ENCODE data around the gene TMEM272.

TMEM272 gene, protein sequence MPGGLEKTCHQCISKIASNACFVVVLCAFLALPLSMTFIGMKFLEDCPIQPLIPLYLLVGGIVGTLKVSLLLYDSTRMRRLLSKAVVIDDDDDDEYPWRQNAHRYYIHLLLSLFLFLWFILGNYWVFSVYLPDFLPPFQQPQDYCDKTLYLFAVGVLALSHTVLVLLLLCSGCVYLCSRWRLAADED

DNA sequence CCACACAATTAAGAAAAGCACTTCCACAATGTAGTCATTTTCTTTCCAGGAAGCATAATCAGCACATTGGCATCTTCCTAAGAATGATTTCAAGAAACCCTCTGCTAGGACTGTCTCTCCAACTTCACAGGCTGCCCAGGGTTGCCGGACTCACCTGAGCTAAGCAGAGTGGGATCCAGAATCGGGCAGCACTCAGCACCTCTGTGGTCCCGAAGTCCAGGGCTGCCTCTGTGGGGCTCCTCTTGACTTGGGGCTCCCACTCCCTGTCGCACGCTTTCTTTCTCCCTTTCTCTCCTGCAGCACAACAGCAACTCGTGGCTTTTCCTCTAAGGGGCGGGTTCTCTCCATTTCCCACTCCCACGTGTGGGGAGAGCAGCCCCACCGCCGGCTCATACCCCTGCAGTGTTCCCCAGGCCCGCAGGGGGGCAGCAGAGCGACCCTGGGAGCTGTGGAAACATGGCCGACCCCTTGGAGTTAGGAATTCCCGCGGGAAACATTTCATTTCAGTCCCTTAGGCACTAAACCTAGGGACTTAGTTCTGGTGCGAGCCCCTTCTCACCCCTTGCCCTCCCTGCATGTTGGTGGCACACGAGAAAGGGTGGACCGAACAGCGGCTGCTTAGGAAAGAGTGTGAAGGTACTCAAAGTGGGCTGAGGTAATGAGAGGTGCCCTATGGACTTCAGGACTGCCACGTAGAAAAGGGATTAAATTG, at the start of gene TMEM272:
TSS of gene TMEM272 (minus strand) at position 316 of the 712 bp plus-strand sequence. CDS start 6,647 bp downstream, outside the sequence.
- DNase-seq, result peak; percentile 65

DNA sequence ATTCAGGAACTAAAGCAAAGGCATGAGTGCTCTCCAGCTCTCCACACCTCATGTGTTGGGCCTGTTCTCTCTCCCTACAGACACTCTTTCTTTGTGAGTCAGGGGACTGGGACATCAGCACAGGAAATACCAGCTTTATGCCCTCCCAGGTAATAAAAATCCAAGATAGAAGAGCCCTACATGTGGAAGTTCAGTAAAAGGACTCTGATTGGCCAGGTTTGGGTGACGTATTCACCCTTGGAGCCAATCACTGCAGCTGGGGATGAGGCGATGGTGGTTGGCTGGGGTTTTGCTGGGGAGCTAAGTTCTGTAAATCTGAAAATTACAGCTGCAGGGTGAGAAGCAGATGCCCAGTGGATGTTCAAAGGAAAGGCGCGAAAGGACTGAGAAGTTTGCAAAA, 49.3 kb upstream of the TMEM272 start:
- DNase-seq, result no peak

DNA sequence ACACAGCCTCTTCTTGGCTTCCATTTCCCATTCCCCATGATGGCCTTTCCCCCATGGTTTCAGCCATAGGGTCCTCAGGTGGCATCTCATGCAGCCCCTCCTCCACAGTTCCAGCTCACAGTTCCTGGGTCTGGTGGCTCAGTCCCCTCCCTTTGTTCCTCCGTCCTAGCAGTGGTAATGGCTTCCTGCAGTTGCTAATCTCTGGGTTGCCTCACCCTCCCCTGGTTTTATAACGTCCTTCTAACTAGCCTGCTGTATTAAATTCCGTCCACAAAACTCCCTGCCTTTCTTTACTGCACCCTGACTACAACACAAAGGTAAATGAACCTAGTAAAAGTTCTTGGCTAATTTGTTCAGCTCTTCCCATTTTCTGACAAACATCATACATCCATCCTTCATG, 47.7 kb upstream of the TMEM272 start:
- no peak for DNase-seq

DNA sequence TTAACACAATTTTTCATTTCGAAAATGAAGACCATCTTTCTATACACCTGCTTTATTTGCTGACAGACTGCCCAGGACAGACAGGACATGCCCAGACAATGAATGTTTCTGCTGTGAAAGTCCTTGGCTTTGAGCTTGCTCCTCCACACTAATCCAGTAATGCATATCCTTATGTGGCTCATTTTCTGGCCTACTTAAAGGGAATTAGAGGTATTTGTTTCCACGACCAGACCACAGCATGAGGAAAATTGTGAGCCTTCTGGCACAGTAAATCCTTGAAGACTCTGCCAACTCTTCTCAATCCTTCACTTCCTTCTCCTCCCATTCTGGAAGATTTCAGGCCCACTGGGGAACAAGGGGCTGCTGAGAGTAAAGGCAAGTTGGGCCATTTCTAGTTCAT, 42.5 kb upstream of the TMEM272 start:
- no peak for DNase-seq

DNA sequence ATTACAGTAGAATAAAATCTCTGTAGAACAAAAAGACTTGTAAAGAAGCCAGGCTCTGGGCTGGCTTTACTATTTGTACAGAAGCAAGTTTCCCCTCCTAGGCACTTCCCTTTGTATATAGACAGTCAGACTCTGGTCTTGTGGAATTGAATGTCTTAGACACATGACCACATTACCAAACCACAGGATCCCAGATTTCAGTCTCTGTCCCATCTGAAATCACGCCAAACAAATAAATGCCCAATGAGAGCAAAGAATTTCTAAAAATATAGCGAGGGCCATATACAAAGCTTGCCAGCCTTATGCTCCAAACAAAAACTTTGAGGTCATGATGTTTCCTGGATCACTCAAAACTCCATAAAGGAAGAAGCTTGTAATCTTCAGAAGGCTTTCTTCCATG, 40.7 kb upstream of the TMEM272 start:
- no peak for DNase-seq

DNA sequence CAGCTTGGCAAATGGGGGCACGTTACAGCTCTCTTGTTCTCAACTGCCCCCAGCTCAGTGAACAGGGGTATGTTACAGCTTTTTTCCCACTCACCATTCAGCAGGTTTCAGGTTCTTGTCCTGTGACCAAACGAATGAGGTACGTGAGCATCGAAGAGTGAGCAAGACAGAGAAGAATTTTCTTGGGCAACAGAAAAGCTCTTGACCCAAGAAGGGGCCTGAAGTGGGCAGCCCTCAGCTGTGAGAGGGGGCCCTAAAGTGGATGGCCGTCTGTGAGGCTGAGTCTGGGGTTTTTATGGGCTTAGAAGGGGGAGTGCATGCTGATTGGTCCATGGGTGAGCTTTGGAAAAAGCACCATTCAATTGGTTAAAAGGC, 38.2 kb upstream of the TMEM272 start:
- no peak for DNase-seq

DNA sequence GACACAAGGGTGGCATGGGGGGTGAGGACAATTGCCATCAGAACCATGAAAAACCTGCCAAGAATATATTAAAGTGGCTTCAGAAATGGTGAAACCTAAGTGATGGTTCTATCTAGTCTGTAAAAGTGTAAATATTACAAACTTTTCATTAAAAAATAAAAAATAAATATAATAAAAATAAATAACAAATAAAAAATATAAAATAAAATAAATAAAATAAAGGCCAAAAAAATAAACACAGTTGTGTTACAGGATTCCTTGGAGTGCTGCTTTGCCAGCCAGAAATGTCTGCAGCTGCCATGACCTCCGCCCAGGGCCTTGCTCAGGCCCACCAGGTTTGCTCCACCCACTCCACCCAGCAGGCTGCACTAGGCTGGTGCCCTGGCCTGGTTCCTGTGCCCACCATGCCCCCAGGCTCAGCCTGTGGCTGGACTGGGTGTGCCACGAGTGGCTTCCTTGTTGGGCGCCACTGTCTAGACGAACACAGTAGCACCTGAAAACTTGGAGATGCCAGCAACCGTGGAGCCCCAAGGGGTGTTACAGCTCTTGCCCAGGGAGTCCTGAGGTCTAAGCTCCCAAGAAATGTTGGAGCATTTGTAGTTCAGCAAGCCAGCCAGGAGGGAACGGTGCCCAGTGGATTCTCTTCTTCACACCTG, 37.7 kb upstream of the TMEM272 start:
- DNase-seq, result no peak

DNA sequence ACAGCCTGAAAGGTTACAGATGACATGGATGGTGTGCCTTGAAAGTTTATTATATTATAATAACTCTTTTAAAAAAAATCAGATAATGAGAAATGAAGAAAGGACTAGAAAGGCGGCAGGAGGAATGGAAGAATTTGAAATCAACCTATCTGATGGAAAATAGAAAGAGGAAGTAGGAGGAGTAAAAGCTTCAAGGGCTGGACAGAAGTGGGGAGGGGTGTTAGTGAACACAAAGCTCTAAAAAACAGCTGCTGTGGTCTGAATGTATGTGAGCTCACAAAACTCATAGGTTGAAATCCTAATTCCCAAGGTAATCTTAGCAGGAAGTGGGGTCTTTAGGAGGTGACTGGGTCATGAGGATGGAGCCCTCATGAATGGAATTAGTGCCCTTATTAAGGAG, 36.3 kb upstream of the TMEM272 start:
- DNase-seq, result no peak

DNA sequence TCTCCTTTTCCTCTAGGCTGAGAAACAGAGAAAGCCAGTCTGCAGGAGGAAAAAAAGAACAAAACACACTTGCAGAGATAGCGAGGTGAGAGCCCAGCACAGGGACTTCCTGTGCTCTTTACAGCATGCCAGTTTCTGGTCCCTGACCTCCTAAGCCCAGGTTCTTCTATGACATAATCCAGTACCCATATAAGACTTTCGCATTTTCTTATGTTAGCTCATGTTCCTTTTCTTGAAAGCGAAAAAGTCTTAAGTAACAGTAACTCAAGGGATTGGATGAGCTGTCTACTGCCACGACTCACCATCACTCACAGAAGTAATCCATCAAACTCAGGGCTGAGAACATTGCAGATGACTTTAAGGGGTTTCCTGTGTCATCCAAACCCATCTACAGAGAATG, 34.2 kb upstream of the TMEM272 start:
- no peak for DNase-seq

DNA sequence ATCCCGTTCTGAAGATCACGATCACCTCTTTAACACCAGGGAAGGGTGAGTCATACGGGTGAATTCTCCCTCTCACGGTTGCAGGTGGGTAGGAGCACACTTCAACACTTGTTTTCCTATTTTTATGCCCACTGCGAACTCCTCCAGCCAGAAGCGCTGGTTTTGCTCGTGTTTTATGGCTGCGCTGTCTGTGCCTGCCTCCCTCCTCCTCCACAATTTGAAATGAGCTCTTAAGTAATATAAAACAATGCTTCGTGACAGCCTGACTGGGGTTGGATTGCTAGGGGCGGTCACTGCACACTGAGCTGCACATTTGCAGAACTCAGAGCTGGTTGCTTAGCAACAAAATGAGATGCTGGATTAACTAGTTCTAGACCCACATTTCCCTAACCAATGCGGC, 29.7 kb upstream of the TMEM272 start:
- DNase-seq, result no peak

DNA sequence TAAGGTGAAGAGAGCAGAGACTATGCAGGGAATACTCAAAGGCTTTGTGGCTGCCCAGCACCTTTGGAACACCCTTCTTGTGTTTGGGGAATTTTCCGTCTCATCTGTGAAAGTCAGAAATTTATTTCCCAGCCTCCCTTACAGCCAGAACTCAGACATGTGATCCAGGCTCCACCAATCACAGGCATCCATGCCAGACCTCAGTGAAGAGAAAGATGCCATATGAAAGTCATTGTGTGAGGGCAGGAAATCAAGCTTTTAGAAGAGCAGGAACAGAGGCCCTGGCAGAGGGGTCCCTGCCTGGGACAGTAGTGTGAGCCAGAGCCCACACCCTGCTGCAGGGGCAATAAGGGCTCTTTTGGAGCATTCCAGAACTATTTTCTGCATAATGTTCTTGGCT, 28.9 kb upstream of the TMEM272 start:
- no peak for DNase-seq

DNA sequence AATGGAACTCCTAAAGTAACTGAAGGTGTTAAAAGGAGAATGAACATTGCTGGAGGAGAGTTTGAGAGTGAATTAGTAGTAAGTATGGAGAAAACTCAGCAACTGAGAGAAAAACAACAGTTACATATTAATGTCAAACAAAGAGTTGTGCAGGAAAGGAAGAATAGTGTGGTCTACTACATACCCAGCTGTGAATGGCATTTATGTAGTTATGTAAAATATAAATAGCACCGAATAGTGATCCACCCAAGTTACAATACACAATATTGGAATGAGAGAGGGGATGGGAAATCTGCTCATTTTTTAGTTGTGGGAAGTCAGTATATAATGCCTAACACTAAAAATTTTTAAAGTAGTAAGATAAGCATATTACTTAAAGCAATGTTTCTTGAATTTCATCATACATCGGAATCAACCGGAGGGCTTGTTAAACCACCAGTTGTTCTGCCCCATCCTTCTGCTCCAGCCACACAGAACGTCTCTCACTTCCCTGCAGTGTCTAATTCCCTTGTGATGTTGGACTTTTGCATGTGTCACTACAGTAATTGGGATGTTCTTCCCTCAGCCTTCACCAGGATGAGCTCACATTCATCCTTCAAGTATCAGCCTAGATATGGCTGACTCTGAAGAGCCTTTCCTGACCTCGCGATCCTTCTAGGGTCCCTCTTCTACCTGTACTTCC, 28.3 kb upstream of the TMEM272 start:
- no peak for DNase-seq

DNA sequence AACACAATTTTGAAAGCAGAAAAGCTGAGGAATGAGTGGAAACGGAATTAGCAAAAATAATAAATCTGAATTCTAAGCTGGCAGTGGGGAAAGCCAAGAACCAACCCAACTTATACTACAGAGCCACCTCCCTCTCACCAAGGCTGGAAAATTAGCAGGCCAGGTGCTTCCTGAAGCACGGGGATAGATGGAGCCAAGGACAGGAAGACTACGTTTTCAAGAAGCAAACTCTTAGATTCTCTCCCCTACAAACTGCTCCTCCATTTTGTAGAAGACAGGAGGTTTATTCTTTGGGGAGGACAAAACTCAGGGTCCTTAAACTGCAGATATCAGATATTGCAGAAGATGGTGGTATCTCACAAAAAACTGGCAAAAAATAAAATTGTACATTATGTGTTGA, 25.6 kb upstream of the TMEM272 start:
- DNase-seq, result no peak

DNA sequence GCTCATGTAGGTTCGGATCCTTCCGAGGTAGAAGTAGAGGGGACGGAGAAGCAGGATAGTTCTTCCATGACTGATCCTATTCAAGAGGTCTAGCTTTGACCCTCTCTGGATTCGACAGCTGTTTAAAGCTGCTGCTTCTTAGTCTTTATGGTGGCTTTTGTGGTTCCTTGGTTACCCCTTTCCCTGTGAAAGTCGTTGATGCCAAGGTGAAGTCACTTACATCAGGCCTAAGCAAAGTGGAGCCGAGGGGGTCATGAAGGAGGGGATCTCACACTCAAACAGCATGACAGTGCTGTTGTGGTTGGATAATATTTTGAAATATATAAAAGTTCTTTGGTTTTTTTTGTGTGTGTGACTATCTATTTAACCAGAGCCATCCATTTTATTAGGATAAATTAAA, 24.9 kb upstream of the TMEM272 start:
- DNase-seq, result no peak

DNA sequence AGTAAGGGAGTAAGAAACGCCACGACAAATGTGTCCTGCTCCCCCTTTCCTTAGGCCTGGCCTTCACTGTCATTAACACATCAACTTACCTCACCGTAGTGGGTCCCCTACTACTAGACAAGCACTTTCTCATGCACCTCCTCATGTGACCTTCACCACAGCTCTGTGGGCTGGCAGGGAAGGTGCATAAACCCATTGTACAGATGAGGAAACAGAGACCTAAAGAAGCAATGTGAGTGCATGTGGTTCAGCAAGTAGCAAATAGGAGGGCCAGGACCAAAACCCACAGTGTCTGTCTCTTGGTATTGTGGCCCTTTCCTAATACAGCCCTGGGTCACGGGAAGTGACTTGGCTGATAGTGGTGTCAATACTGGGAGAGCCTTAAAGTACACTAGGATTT, 22.1 kb upstream of the TMEM272 start:
- DNase-seq, result no peak

DNA sequence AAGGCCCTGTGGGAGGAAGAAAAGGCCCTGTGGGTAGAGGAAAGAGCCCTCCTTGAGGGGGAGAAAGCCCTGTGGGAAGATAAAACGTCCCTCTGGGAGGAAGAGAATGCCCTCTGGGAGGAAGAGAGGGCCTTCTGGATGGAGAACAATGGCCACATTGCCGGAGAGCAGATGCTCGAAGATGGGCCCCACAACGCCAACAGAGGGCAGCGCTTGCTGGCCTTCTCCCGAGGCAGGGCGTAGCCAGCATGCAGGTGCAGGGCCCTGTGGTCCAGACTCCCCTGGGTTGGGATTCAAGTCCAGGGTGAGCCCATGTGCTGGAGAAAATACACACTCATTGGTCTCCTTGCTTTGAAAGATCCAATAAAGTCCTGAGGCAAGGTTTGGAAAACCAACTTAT, 20.9 kb upstream of the TMEM272 start:
- no peak for DNase-seq

DNA sequence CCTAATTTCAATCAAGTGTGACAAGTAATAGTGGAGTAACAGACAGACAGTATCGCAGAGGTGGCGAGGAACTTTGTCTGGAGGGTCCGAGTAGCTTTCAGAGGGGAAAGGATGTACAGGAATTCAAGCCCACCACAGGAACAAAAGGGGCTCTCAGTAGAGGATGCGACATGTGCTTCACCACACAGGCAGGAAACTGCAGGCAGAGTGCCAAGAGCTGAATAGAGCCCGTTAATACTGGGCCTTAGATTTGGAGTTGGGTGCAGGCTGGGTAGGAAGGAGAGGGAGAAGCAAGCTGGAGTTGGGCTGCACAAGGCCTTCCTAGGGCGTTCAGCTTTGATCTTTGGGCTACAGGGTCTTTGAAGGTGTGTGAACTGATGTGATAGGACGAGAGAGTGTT, 18.0 kb upstream of the TMEM272 start:
- no peak for DNase-seq

DNA sequence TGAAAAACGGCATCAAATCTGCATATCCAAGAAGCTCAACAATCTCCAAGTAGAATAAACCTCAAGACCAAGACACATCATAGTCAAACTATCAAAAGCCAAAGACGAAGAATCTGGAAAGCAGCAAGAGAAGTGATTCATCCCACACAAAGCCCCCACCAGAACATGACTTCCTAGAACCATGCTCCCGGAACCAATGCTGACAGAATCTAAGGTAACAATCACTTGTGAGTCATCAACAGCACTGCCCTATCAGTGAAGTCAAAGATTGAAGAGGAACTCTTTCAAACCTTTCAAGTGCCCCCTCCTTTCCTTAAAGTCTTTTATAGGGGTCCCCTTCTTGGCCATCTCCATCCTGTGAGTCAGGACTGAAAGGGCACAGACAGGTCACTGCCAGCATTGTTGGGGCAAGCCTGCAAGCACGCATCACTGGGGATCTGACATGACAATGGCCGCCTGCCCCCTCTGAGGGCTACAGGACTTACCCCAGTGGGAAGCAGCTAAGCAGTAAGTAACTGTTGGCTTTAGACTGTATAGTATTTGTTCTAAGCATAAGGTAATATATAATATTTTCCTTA, 16.8 kb upstream of the TMEM272 start, which contains the start of gene CCDC70:
TSS of gene CCDC70 (plus strand) at position 247 of the 578 bp plus-strand sequence. CDS start 3,443 bp downstream, outside the sequence.
- DNase-seq, result peak; percentile 49

DNA sequence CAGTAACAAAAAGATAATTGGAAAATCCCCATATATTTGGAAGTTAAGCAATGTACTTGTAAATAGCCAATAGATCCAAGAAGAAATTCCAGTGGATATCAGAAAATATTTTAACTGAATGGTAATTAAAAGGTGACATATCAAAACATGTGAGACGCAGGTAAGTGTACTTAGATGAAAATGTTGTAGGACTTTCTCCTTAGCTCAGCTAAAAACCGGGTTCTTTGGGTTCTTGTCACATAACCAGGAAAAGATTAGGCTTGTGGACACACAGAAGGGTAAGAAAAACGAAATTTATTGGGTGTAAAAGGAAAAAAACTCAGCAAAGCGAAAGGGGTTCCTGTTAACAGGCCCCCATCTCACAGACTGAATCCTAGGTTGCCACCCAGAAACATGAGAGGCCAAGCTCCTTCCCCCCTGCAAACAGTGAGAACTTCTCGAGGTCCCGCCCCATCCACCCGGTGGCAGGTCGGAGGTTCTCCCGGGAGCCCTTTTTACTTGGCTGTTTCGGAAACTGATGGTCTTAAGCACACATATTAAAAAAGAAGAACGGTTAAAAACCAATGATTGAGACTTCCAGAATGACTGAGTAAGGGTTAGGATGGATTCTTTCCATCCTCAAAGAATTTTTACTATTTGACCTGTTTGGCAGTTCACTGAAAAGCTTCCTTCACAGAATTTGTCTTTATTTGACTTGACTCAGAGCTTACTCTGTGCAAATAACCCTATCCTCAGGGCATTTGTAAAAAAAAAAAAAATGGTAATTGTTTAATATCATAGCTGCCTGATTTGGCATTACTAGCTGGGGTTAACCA, 13.7 kb upstream of the TMEM272 start:
- no peak for DNase-seq

DNA sequence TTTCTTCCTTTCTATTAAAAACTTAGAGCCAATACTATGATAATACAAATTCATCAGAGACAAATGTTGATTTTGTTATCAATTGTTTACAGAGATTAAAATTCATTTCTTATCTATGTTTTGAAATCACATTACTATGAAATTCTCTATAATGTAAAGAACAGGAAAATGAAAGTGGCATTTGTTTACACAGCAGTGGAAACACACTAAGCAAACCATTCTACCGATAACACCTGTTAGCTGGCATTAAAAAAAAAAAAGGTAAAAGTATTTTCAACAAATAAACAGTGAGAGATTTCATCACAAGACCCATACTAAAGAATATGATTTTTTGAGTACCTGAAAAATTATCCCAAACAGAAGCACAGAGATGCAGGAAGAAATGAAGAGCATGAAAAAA, 12.0 kb upstream of the TMEM272 start:
- DNase-seq, result no peak

DNA sequence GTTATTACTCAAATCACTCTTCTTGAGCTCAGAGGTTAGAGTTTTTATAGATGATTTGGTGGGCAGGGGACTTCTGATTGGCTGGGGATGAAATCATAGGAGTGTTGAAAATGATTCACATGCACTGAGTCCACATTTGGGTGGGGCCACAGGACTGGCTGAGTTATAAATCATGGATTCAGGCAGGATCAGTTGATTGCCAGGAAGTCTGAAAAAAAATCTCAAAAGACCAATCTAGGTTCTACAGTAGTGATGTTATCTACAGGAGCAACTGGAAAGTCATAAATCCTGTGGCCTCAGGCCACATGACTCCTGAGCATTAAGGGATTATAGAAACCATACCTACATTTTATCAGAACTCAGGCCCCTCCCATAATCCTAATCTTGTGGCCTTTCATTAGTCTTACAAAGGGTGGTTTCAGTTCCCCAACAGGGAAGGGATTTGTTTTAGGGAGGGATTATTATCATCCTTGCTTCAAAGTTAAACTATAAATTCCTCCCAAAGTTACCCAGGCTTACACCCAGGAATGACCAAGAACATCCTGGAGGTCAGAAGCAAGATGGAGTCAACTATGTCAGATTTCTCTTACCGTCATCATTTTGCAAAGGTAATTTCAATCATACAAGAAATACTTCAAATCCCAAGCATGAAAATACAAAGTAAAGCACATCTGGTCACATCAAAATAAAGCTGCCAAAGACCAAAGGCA, 11.2 kb upstream of the TMEM272 start:
- DNase-seq, result no peak
